Activated CD8-positive, alpha-beta memory T cell treated with anti-CD3 and anti-CD28 coated beads, Interleukin-2, amount 10 ng/mL, durations not matched to agents 7 days and 5 days (primary cell): ENCODE data around the gene LSM4. TPM values are rescaled to one million over a fixed set of nuclear protein-coding genes. Genes with fewer than 3 reads are reported as not detected.
A peak's percentile ranks its signal among the peaks of the same experiment; 100 is the strongest.

Experiments used
- ATAC-seq: fragments of 150-1000 bp; cut with Tn5 transposase; one replicate; pipeline ENCODE4 v1.10.0; 2021; ENCODE audit warnings: moderate library complexity
- CTCF ChIA-PET: fragments of 350-600 bp; sonication (Branson Sonifier 250); formaldehyde crosslinking; loops from one replicate; lab custom pipeline; 2021; ENCODE audit warnings: antibody characterized with exemption; lab: Charles Lee
- DNase-seq: peaks from one replicate; pipeline ENCODE4 v3.0.0-alpha.2; 2020
- H3K27ac Mint-ChIP-seq: one replicate; pipeline ENCODE4 v1.8.0; 2021; ENCODE audit warnings: mild to moderate bottlenecking, mixed read lengths
- H3K27me3 Mint-ChIP-seq: one replicate; pipeline ENCODE4 v1.8.0; 2021; ENCODE audit warnings: mixed read lengths
- H3K36me3 Mint-ChIP-seq: one replicate; pipeline ENCODE4 v1.8.0; 2021; ENCODE audit warnings: mild to moderate bottlenecking, mixed read lengths
- H3K4me1 Mint-ChIP-seq: one replicate; pipeline ENCODE4 v1.8.0; 2021; ENCODE audit warnings: mixed read lengths
- H3K4me3 Mint-ChIP-seq: one replicate; pipeline ENCODE4 v1.8.0; 2021; ENCODE audit warnings: mild to moderate bottlenecking, moderate library complexity, mixed read lengths
- H3K9me3 Mint-ChIP-seq: one replicate; pipeline ENCODE4 v1.8.0; 2022; ENCODE audit warnings: low read depth, mixed read lengths
- total RNA-seq, 2 experiments: library from RNA; stranded (reverse); gene quantifications; one replicate each; pipeline ENCODE4 v1.2.3, GENCODE V29; 2021

LSM4 gene
- total RNA-seq, 2 experiments from 2014 or later, result 209 to 236 TPM

- peak overlapping the region; percentile 47 for H3K4me3 Mint-ChIP-seq
- CTCF ChIA-PET, result interaction anchor here (0.6 to 17.3 kb wide), 10 partner anchors 10 to 104 kb away, joined by 3 to 399 read pairs (median 4); partner anchors contain the start of gene JUND
- H3K4me1 Mint-ChIP-seq, result peaks cover 66% of the 10 kb centered on the region
- peak; percentile 45 for ATAC-seq
- peak; percentile 71 for DNase-seq
- H3K36me3 Mint-ChIP-seq, result peaks cover 41% of the 10 kb centered on the region
- no peaks in the 10 kb centered on the region for H3K9me3 Mint-ChIP-seq
- H3K27me3 Mint-ChIP-seq, result no peaks in the 10 kb centered on the region
- H3K27ac Mint-ChIP-seq, result peak overlapping the region; percentile 95
These were observed 4.7 kb downstream of the LSM4 start for GRCh38 chr19:18317961-18318800.

- ATAC-seq, result no peak
- H3K27ac Mint-ChIP-seq, result peak overlapping the region; percentile 24
- H3K36me3 Mint-ChIP-seq, result peaks cover 28% of the 10 kb centered on the region
- CTCF ChIA-PET, result interaction anchor here (0.6 to 17.3 kb wide), 4 partner anchors 8 to 42 kb away, joined by 3 to 399 read pairs (median 5); partner anchors contain the start of gene JUND
- H3K4me3 Mint-ChIP-seq, result no peak overlapping the region
- no peaks in the 10 kb centered on the region for H3K27me3 Mint-ChIP-seq
- H3K4me1 Mint-ChIP-seq, result peaks cover 36% of the 10 kb centered on the region
- DNase-seq, result no peak
- no peaks in the 10 kb centered on the region for H3K9me3 Mint-ChIP-seq
These were observed 9.5 kb downstream of the LSM4 start for GRCh38 chr19:18313398-18313797.

GRCh38 chr19:18312092-18312534 lies 10.8 kb downstream of the LSM4 start:
- H3K36me3 Mint-ChIP-seq, result peaks cover 29% of the 10 kb centered on the region
- H3K4me3 Mint-ChIP-seq, result no peak overlapping the region
- ATAC-seq (no peak), DNase-seq (no peak)
- CTCF ChIA-PET, result interaction anchor here (3.2 to 17.3 kb wide), 2 partner anchors 9 to 31 kb away, joined by 16 to 399 read pairs; partner anchors contain the start of genes JUND and LSM4
- H3K27me3 Mint-ChIP-seq, result no peaks in the 10 kb centered on the region
- no peak overlapping the region for H3K27ac Mint-ChIP-seq
- H3K9me3 Mint-ChIP-seq, result no peaks in the 10 kb centered on the region
- peaks cover 32% of the 10 kb centered on the region for H3K4me1 Mint-ChIP-seq

GRCh38 chr19:18311502-18312091 lies 11.3 kb downstream of the LSM4 start:
- peaks cover 36% of the 10 kb centered on the region for H3K4me1 Mint-ChIP-seq
- H3K27ac Mint-ChIP-seq, result no peak overlapping the region
- no peaks in the 10 kb centered on the region for H3K9me3 Mint-ChIP-seq
- ATAC-seq, result no peak
- peaks cover 32% of the 10 kb centered on the region for H3K36me3 Mint-ChIP-seq
- DNase-seq, result no peak
- H3K4me3 Mint-ChIP-seq, result no peak overlapping the region
- H3K27me3 Mint-ChIP-seq, result no peaks in the 10 kb centered on the region
- CTCF ChIA-PET, result interaction anchor here (3.2 to 17.3 kb wide), 2 partner anchors 10 to 30 kb away, joined by 16 to 399 read pairs; partner anchors contain the start of genes JUND and LSM4

- H3K4me3 Mint-ChIP-seq, result no peak overlapping the region
- no peak for ATAC-seq
These were observed 11.9 kb downstream of the LSM4 start for GRCh38 chr19:18310966-18311365.

GRCh38 chr19:18310118-18310909 lies 12.6 kb downstream of the LSM4 start:
- Mint-ChIP-seq H3K36me3 (peaks cover 33% of the 10 kb centered on the region), H3K9me3 (no peaks in the 10 kb centered on the region), H3K27me3 (no peaks in the 10 kb centered on the region), H3K4me1 (peaks cover 40% of the 10 kb centered on the region), H3K27ac (peak overlapping the region; percentile 36), H3K4me3 (no peak overlapping the region)
- no peak for ATAC-seq
- CTCF ChIA-PET, result interaction anchor here (3.2 to 17.3 kb wide), 2 partner anchors 11 to 29 kb away, joined by 16 to 399 read pairs; partner anchors contain the start of genes JUND and LSM4
- no peak for DNase-seq

More at GRCh38 chr19:18310966-18311365, 11.9 kb downstream of the LSM4 start:
- peak overlapping the region; percentile 36 for H3K27ac Mint-ChIP-seq
- peaks cover 39% of the 10 kb centered on the region for H3K4me1 Mint-ChIP-seq
- peaks cover 30% of the 10 kb centered on the region for H3K36me3 Mint-ChIP-seq
- no peaks in the 10 kb centered on the region for H3K9me3 Mint-ChIP-seq
- DNase-seq, result no peak
- CTCF ChIA-PET, result interaction anchor here (3.2 to 17.3 kb wide), 2 partner anchors 11 to 30 kb away, joined by 16 to 399 read pairs; partner anchors contain the start of genes JUND and LSM4
- H3K27me3 Mint-ChIP-seq, result no peaks in the 10 kb centered on the region

GRCh38 chr19:18309525-18310064 lies 13.3 kb downstream of the LSM4 start:
- H3K9me3 Mint-ChIP-seq, result no peaks in the 10 kb centered on the region
- CTCF ChIA-PET, result interaction anchor here (3.2 to 17.3 kb wide), 2 partner anchors 12 to 28 kb away, joined by 16 to 399 read pairs; partner anchors contain the start of genes JUND and LSM4
- no peaks in the 10 kb centered on the region for H3K27me3 Mint-ChIP-seq
- H3K36me3 Mint-ChIP-seq, result peaks cover 37% of the 10 kb centered on the region
- H3K4me1 Mint-ChIP-seq, result peaks cover 46% of the 10 kb centered on the region
- no peak overlapping the region for H3K4me3 Mint-ChIP-seq
- no peak for DNase-seq
- H3K27ac Mint-ChIP-seq, result peak overlapping the region; percentile 36
- ATAC-seq, result no peak

GRCh38 chr19:18308948-18309325 lies 13.9 kb downstream of the LSM4 start:
- DNase-seq, result no peak
- H3K9me3 Mint-ChIP-seq, result no peaks in the 10 kb centered on the region
- no peaks in the 10 kb centered on the region for H3K27me3 Mint-ChIP-seq
- H3K4me1 Mint-ChIP-seq, result peaks cover 43% of the 10 kb centered on the region
- H3K27ac Mint-ChIP-seq, result peak overlapping the region; percentile 32
- H3K4me3 Mint-ChIP-seq, result no peak overlapping the region
- CTCF ChIA-PET, result interaction anchor here (17.3 kb wide), 1 partner anchor 27 kb away, joined by 399 read pairs; the partner anchor contains the start of gene JUND
- no peak for ATAC-seq
- H3K36me3 Mint-ChIP-seq, result peaks cover 36% of the 10 kb centered on the region

- Mint-ChIP-seq H3K4me3 (no peak overlapping the region), H3K27me3 (no peaks in the 10 kb centered on the region), H3K9me3 (no peaks in the 10 kb centered on the region), H3K36me3 (peaks cover 35% of the 10 kb centered on the region), H3K4me1 (peaks cover 43% of the 10 kb centered on the region), H3K27ac (peak overlapping the region; percentile 32)
- no peak for DNase-seq
- CTCF ChIA-PET, result interaction anchor here (1.8 to 17.3 kb wide), 2 partner anchors 21 to 27 kb away, joined by 7 to 399 read pairs; partner anchors contain the start of gene JUND
- no peak for ATAC-seq
These were observed 14.6 kb downstream of the LSM4 start for GRCh38 chr19:18308051-18308947.

- Mint-ChIP-seq H3K4me3 (peak overlapping the region; percentile 94), H3K36me3 (peaks cover 28% of the 10 kb centered on the region), H3K4me1 (peaks cover 40% of the 10 kb centered on the region), H3K27me3 (no peaks in the 10 kb centered on the region), H3K9me3 (no peaks in the 10 kb centered on the region), H3K27ac (peak overlapping the region; percentile 99)
- CTCF ChIA-PET, result interaction anchor here (1.8 to 17.3 kb wide), 2 partner anchors 22 to 26 kb away, joined by 7 to 399 read pairs; partner anchors contain the start of gene JUND
- peak; percentile 67 for DNase-seq
- ATAC-seq, result no peak
These were observed 15.6 kb downstream of the LSM4 start for GRCh38 chr19:18307271-18307681.

GRCh38 chr19:18306888-18307260 lies 16.0 kb downstream of the LSM4 start:
- CTCF ChIA-PET, result interaction anchor here (1.8 to 17.3 kb wide), 2 partner anchors 22 to 25 kb away, joined by 7 to 399 read pairs; partner anchors contain the start of gene JUND
- H3K27me3 Mint-ChIP-seq, result no peaks in the 10 kb centered on the region
- no peaks in the 10 kb centered on the region for H3K9me3 Mint-ChIP-seq
- DNase-seq (no peak), ATAC-seq (no peak)
- peaks cover 40% of the 10 kb centered on the region for H3K4me1 Mint-ChIP-seq
- H3K27ac Mint-ChIP-seq, result peak overlapping the region; percentile 99
- H3K4me3 Mint-ChIP-seq, result peak overlapping the region; percentile 94
- peaks cover 28% of the 10 kb centered on the region for H3K36me3 Mint-ChIP-seq
